Activated T-cell treated with anti-CD3 and anti-CD28 coated beads for 48 hours (primary cell): ENCODE data around the gene S100A7A.

Experiments
- DNase-seq: peaks from one replicate; pipeline ENCODE4 v3.0.0-alpha.2; 2020; ENCODE audit warnings: low read depth

The S100A7A gene

DNA sequence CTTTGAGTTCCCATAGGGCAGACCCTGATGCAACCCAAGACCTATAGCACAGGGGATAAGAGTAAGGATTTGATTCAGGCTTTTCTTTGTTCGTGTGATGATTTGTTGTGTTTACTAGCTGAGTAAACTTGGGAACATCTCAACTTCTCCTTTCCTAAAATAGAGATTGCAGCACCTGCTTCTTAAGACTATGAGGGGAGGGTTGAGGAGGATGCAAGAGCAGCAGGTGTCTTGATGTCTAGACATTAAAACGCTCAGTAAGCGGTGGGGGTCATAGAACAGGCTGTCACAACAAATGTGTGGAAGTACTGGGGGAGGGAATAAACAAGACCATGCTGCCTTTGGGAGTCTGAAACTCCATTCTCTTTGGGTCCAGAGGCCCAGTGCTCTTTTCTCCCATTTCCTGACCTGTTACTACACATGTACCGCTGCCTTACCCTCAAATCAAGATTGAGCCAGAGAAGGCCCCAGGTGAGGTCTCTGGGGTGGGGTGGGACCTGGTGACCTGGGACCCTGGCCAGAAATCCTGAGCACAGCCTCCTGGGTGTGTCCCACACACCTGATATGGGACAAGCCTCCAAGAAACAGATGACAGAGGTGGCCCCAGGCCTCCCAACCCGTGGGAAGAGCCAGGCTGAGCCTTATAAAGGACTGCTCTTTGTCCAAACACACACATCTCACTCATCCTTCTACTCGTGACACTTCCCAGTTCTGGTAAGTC lies at the start of gene S100A7A:
S100A7A (plus strand) TSS at position 671 of the 721 bp plus-strand sequence. CDS start 1,563 bp downstream, outside the sequence.
- no peak for DNase-seq

DNA sequence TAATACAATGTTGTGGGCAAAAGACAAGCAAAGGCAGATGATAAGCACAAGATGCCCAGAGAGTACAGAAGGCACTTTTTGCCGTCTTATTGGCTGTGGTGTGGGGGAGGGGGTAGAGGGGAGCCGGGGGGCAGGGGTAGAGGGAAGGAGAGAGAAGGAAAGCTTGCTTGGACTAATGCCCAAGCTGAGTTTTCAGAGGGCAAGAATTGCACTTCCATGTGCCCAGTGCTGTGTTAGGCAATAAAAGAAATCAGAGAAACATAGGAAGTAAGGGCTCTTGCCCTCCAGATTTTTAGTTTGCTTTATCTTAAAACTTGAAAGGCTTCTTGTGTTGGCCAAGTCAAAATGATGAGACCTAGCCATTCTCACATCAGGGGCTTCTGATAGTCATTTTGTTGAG lies 49.2 kb upstream of the S100A7A start:
- DNase-seq, result no peak

DNA sequence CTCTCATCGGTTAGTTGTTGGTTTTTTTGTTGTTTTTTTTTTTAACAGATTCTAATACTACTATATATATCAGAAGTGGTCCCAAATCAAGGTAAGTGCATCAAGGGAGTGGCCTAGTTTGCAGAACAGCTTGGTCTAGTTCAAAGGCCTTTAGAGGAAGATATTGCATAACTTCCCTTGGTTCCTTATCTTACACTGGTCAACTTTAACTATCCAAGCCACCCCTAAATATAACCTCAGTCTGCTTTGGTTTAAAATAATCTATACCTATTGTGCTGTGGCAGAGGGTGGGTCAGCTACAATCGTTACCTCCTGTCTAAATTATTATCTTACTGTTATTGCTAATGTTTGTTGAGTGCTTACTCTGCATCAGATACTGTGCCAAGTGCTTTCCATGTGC lies 47.8 kb upstream of the S100A7A start:
- no peak for DNase-seq

- DNase-seq, result no peak
Measured at GRCh38 chr1:153370146-153370545, 46.2 kb upstream of the S100A7A start.

DNA sequence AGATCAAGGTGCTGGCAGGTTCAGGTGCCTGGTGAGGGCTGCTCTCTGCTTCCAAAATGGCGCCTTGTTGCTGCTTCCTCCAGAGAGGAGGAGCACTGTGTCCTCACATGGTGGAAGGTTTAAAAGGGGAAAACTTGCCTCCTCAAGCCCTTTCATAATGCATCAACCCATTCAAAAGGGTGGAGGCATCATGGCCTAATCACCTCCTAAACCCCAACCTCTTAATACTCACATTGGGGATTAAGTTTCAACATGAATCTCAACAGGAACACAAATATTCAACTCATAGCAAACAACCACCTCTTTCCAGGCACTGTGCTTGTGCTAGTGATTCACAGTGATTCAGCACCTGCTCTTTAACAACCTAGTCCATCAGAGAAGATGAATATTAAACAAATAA lies 45.1 kb upstream of the S100A7A start:
- no peak for DNase-seq

DNA sequence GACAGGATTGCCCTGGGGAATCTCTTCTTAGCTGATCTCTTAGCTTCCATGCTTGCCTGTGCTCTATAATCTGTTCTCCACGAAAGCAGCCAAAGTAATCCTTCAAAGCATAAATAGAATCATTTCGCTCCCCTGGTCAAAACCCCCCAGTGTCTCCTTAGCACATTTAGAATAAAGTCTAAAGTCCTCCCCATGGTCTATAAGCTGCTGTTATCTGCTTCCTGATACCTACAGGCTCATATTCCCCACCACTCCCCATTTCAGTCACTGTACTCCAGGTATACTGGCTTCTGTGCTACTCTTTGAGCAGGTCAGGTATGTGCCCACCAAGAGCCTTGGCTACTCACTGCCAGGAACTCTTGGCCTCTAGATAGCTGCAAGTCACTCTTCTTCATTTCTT lies 43.7 kb upstream of the S100A7A start:
- no peak for DNase-seq

DNA sequence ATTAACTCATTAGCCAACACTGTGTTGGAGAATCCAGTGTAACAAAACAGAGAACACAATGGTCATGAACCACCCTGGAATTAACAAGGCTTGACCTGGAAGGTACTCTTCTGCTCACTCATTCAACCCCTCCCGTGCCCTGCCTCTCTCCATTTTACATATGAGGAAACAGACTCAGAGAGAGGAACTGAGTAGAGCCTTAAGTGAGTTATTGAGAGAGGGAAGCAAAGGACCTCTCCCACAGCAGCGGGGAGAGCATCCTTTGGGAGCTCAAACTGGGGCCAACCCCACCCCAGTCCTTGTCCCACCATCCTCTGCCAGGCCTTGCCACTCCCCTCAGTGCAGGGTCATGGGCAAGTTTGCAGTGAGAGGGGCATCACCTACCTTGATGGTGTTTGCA lies 42.2 kb upstream of the S100A7A start:
- DNase-seq, result no peak

DNA sequence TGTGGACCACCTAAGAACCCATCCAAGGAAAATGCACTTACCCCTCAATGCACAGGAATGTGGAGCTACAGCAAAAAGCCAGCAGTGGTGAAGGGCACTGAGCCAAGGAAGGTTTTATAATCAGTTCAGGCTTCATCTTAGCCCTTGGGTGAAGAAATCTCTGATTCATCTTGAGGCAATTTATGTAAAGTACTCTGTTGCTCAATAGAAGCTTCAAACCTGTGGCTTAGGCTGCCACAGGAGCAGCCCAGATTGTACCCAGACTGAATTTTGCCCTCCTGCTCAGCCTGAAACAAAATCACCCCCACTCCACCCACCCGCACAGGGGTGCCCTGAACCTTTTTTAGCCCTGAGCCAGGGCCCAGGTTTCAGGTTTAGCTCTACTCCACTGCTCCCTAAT lies 40.8 kb upstream of the S100A7A start, which contains the start of gene S100A12:
S100A12 (minus strand) TSS at position 111 of the 400 bp plus-strand sequence. CDS start 1,029 bp downstream, outside the sequence.
- DNase-seq, result no peak

GRCh38 chr1:153379591-153379990 lies 36.7 kb upstream of the S100A7A start:
- no peak for DNase-seq

DNA sequence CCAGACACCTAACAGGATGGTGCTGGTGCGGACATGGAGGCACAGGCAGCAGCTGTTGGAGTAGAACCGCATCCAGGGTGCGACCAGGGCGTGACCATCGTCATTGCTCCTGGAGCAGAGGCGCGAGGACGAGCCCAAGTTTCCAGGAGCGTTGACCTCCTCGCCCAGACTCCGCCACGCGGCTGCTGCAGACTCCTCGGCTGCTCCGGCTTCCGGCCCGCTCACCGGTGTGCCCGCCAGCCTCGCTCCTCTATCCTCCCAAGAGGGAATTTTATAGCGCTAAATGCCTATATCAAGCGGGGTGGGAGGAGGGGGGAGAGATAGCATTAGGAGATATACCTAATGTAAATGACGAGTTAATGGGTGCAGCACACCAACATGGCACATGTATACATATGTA lies 35.6 kb upstream of the S100A7A start:
- DNase-seq, result no peak

DNA sequence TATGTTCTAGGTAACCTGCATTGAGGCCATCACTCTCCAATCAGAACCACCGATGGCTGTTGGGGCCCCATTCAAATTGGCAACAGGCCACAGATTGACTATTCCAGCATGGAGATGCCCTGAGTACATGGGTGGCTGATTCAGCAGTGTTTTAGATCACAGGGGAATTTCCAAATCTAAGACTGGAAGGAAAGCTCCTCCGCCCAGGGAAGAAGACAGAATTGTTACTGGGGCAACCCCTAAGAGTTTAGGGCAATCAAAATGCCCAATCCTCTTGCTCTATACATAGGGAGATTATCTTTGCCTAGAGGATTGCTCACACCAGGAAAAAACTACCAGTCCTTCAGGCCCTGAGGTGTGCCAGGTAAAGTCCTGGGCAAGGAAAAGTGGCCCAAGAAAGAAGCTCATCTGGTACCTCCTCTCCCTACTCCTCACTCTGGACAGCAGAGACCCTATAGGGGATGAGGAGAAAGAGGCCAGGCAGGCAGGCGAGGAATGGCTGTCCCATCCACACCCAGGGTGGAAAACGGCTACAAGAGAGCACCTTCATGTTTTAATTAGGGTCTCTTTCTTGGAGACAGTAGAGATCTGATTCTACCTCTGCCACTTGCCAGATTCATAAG lies 31.3 kb upstream of the S100A7A start:
- no peak for DNase-seq

DNA sequence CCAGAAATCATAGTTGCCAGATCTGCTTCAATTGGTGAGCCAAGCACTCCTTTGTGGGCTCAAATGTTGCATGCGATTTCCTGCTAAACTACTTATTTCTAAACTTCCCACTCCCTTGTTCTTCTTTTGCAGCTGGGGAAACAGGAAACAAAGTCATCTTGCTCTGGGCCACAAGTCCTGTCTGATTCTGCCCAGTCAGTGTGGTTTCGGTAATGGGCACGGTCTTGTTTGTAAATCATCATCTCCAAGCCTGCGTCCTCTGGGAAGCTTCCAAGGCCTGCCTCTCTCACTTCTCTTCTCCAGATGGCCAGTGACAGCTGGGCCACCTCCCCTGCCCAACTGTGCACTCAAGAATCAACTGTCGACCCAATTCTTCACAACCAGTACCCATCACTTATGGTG lies 29.8 kb upstream of the S100A7A start:
- no peak for DNase-seq

DNA sequence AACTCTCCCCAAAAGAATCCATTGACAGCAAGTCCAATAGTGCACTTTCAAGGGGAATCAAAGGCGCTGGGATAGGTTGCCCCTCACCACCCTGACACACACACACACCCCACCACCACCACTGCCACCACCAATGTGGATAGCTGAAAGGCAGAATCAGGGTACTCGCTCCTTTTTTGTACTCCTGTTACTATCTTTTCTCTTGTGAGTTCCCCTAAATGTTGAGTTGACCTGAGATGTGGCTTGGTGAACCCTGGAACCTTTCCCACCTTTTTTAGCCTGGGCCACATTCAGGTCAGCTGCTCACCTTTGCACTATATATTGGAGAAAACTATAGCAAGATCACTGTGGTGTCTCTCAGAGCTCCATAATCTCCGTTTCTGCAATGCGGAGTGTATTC lies 29.3 kb upstream of the S100A7A start:
- DNase-seq, result no peak

- no peak for DNase-seq
Measured at GRCh38 chr1:153387785-153388184, 28.5 kb upstream of the S100A7A start.

GRCh38 chr1:153389401-153389800 lies 26.9 kb upstream of the S100A7A start:
- no peak for DNase-seq

GRCh38 chr1:153389973-153390879 lies 26.1 kb upstream of the S100A7A start:
- DNase-seq, result no peak

GRCh38 chr1:153390938-153391710 lies 25.2 kb upstream of the S100A7A start, which contains the start of gene S100A8:
TSS of gene S100A8 (minus strand) at chr1:153391073. CDS start at chr1:153390535, 538 bp downstream.
- DNase-seq, result no peak

DNA sequence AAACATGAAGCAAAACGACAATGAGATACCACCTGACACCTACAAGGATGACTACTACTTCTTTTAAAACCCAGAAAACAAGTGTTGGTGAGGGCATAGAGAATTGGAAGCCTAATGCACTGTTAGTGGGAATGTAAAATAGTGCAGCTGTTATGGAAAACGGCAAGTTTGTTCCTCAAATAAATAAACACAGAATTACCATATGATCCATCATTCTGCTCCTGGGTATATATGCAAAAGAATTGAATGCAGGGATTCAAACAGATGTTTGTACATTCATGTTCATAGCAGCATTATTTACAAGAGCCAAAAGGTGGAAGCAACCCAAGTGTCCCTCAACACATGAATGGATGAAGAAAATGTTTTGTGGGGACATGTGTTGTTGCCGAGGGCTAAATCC lies 24.1 kb upstream of the S100A7A start:
- DNase-seq, result no peak

DNA sequence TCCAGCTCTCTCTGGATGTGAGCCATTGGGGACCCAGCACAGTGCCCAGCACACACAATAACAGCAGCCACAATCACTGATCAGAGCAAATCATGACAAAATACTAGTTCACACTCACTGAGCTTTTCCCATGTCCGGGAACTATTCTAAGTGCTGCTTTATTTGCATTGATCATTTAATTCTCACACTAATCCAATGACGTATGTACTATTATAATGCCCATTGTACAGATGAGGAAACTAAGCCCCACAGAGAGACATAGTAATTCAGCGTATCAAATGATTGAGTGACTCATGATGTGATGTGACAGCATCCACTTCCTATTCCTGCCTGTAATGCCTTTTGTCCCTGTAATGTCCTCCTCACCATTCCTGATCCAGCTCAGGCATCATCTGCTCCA lies 23.5 kb upstream of the S100A7A start:
- DNase-seq, result no peak

GRCh38 chr1:153393926-153394325 lies 22.4 kb upstream of the S100A7A start:
- no peak for DNase-seq

DNA sequence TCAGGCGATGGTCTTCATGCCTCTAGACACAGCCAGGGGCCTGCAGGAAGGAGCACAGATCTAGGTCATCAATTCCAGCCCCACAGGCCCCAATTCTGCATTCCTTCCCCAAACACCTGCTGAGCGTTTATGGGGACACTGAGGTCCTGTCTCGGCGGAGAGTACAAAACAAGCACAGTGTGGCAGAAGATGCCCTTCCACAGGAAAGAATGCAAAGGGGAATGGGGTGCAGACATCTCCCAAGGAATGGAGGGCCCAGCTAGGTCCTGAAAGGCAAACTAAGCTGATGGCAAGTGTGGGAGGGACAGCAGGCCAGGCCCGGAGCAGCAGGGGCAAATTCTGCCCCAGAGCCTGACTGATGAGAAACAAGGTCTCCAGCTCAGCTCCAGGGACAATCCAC lies 21.9 kb upstream of the S100A7A start:
- no peak for DNase-seq
